ENCODE measurements around the gene ACSBG1.

DNA sequence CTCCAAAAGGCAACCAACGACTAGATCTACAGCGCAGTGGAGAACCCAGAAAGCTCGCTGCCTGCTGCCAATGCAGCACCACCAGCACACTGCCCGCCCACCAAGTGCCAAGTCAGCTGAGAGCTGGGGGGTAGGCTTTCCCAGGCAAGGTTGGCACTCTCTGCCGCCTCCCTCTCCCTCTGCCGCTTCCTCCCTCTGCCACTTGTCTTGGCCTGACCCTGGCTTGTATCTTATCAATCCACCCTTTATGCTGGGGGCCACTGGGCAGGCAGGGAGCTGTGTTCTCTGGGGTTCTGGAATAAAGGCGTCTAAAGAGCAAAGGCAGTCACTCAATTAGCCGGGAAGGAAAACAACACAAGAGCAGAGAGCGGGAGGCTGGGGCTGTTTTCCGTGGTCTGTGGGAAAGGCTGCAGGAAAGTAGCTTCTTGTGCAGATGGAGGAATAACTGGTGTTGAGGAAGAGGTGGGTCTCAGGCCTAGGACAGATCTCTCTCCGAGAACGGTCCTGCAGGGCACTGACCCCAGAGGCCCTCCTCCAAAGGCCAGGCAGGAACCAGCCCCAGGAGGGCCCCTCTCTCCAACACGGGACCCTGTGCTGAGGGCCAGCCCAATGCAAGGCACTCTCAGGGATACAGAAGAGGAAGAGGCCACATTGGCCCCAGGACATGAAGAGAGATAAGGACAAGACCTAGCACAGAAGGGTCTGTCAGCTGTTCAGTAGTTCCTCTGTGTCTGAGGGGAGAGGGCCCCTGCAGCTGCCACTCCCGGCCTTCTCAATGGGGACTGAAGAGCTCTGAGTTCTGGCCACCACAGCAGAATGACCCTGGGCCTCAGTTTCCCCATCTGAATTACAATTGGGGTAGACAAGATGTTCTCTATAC lies 30.8 kb downstream of the ACSBG1 start:
- TF ChIP-seq, protein P1, sequence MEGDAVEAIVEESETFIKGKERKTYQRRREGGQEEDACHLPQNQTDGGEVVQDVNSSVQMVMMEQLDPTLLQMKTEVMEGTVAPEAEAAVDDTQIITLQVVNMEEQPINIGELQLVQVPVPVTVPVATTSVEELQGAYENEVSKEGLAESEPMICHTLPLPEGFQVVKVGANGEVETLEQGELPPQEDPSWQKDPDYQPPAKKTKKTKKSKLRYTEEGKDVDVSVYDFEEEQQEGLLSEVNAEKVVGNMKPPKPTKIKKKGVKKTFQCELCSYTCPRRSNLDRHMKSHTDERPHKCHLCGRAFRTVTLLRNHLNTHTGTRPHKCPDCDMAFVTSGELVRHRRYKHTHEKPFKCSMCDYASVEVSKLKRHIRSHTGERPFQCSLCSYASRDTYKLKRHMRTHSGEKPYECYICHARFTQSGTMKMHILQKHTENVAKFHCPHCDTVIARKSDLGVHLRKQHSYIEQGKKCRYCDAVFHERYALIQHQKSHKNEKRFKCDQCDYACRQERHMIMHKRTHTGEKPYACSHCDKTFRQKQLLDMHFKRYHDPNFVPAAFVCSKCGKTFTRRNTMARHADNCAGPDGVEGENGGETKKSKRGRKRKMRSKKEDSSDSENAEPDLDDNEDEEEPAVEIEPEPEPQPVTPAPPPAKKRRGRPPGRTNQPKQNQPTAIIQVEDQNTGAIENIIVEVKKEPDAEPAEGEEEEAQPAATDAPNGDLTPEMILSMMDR (conservative IDR thresholded peaks at IDR 0.05; ENCODE audit: low read length) = no peak
- TF ChIP-seq EZH2phosphoT487 (IDR thresholded peaks at IDR 0.05; ENCODE audit: borderline replicate concordance, low read depth, low read length) = no peak

Measured in OCI-LY7 (cell line).